GM18526 (cell line): ENCODE data around the gene CIPC.

Experiments used
- POLR2A ChIP-seq: IDR thresholded peaks from 3 replicates; pipeline ENCODE4 v1.6.1; 2011; ENCODE audit not compliant: insufficient read length; ENCODE audit errors: extremely low read depth

Gene CIPC, protein sequence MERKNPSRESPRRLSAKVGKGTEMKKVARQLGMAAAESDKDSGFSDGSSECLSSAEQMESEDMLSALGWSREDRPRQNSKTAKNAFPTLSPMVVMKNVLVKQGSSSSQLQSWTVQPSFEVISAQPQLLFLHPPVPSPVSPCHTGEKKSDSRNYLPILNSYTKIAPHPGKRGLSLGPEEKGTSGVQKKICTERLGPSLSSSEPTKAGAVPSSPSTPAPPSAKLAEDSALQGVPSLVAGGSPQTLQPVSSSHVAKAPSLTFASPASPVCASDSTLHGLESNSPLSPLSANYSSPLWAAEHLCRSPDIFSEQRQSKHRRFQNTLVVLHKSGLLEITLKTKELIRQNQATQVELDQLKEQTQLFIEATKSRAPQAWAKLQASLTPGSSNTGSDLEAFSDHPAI

DNA sequence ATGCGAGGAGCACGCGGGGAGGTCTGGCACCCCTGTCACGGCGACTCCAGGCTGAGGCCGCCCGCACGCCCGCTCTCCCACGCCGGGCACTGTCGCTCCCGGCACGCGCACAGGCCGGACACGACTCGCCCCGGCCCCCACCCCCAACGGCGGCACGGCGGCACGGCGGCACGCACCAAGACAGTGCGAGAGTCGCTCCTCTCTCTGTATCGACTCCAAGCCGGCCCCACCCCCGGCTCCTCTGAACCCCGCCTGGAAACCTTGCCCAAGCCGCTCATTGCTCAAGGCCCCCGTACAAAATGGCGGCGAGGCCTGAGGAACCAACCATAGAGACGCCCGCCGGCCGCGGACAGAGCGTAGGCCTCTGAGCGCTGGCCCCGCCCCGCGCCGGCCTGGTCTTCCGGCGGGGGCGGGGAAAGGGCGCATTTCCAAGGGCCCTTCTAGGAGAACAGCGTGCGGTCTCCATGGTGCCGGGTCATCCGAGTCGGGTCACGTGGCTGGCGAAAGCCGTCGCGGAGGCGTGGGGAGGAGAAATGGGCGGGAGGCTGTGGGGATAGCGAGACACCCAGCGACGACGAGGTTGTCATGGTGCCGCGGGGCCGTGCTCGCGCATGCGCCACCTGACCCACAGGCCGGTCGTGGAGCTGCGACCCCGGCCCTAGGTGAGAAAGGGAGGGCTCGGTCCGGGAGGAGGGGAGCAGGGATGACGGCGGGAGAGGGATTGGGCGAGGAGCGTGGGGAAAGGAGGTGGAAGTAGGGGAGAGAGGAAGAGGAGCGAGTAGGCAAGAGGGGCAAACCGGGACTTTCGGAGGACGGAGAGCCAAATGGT is at the start of gene CIPC:
CIPC (plus strand) TSS at position 559 of the 829 bp plus-strand sequence. CDS start 7,451 bp downstream, outside the sequence.
- peak; percentile 66 for TF ChIP-seq POLR2A

GRCh38 chr14:77051116-77051515 is 46.9 kb upstream of the CIPC start:
- TF ChIP-seq POLR2A = no peak

GRCh38 chr14:77052281-77053044 is 45.6 kb upstream of the CIPC start:
- no peak for TF ChIP-seq POLR2A

- no peak for TF ChIP-seq POLR2A
These were observed 44.8 kb upstream of the CIPC start for GRCh38 chr14:77053046-77053841.

GRCh38 chr14:77055306-77055705 is 42.8 kb upstream of the CIPC start:
- TF ChIP-seq POLR2A = no peak

DNA sequence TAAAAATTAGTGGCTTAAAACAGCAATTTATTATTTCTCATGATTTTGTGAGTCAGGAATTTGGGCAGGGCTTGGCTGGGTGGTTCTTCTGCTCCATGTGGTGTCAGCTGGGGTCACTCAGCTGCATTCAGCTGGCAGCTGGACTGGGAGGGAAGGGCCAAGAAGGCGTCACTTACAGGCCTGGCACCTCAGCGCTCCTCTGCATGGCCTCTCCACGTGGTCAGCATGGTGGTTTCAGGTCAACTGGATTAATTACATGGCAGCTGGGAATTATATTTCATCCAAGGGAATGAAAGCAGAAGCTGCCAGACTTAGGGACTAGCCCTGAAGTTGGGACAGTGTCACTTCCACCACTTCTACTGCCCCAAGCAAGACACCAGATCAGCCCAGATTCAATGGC is 42.1 kb upstream of the CIPC start:
- TF ChIP-seq POLR2A = no peak

DNA sequence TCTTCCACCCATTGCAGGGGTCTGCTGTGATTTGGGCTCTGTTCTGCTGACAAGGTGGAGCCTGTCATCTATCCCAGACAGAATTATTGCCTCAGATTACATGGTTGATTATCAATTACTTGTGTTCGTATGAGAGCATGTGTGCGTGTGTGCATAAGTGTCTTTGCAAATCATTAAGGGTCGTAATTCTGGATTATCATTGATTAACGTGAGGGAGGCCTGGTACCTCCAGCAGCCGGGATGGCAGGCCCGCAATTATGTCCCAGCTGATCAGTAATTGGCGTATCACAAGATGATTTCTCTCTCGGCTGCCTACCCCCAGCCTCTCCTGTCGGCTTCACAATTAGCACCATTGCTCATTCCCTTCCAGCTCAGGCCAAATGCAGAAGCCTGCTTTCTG is 39.9 kb upstream of the CIPC start:
- no peak for TF ChIP-seq POLR2A

- TF ChIP-seq POLR2A = no peak
These were observed 39.3 kb upstream of the CIPC start for GRCh38 chr14:77058785-77059184.

GRCh38 chr14:77059276-77059915 is 38.7 kb upstream of the CIPC start:
- TF ChIP-seq POLR2A = no peak

DNA sequence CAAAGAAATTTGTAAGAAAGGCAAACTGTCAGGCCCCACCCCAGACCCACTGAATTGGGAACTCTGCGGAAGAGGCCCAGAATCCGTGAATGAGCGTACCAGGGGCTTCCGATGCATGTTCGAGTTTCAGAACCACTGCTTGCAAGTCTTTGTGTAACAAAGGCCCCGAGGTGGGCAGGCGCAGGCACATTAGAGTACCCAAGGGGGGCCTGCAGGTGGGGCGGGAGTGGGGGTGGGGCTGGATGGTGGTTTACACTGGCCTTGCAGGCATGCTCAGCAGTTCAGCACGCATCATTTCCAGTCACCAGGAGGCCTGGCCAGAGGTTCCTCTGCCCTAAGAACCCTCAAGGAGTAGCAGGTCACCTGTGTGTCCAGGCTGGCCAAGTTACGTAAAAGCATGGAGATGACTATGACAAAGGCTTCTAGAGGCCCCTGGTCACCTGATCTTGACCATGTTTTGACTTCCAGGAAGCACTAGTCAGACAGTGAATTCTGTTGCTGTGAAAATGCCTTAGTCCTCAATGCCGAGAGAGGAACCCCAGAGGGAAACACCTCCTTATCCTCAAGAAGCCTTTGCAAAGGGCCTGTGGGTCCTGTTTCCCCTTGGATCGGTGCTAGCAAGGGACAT is 36.3 kb upstream of the CIPC start:
- TF ChIP-seq POLR2A = no peak

DNA sequence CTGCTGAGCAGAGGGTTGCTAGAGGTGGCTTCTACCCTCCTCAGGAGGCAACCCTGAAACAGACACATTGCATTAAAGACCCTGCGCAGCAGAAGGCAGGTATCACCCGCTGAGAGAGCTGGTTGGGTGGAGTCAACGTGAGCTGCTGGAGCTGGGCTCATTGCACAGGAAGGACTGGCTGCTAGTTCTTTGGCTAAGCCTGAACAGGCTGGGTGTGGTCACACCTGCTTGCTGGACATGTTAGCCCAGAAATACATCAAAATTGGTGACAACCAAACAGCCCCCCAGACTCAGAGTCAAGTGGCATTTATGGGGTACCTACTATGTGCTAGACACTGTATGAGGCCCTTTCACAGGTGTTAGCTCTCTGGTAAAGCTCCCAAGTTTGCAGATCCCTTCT is 35.8 kb upstream of the CIPC start:
- TF ChIP-seq POLR2A = no peak

DNA sequence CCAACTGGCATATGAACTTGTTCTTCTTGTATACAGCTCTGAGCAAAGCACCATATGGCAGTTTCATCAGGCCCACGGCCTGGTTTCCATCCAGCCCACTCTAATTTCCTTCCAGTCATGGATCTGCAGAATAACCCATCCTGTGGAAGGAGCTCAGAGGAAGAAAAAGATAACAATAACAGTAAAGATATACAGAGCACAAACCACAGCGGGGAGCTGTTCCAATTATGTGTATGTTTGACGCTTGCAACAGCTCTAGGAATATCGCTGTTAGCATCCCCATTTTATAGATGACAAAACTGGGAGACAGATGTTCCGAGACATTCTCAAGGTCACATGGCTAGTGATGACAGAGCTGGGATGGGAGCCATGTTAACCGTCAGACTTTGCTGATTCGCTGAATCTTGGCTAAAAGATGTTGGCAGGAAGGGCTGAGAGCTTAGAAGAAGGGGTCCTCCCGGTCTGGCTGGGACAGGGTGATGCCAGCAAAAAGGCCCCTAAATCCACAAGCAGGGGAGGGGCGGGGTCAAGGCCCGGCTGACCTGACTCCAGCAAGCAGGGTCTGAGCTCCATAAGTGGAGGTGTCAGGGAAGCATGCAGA is 34.4 kb upstream of the CIPC start:
- no peak for TF ChIP-seq POLR2A

DNA sequence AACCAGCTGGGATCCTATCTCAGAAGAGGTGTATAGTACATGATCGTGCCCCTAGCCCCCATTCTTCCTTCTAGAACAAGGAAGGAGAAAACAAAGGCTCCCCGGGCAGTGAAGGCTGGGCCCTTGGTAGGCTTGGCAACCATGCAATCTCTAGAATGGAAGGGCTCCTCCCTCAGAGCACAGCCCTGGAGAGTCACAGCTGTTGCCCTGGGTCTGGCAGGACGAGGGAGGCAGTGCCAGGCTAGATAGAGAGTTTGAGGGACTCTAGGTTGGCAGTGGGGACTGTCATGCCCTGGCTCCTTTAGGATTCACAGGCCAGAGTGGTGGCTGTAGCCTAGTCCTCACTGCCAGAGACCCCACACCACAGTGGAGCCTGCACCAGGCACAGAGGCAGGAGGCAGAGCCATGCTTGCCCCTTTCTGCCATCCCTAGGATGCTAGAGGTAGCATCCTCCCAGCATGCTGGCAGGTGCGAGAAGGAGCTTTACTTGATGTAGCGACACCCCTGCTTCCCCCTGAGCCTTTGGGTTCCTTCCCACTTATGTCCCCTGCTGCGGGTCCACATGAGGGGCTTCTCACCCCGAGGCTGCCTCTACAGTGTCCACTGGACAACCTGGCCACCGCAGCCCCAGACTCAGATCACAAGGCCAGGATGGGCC is 33.4 kb upstream of the CIPC start:
- no peak for TF ChIP-seq POLR2A
